NCI-H1436 treated with DMSO at 0.1 percent for 48 hours (cell line): ENCODE results near the gene GOLGA6D.
"Not testable (repeated sequence)": the region's sequence is repeated elsewhere in the genome, so short reads cannot be mapped to it uniquely, and the experiment has no call there.

Experiments
- DNase-seq: peaks from one replicate; lab custom pipeline; 2025; lab: John Stamatoyannopoulos, UW

The GOLGA6D gene

GRCh38 chr15:75333654-75334419 is 51.2 kb downstream of the GOLGA6D start:
- not testable (repeated sequence) for DNase-seq

GRCh38 chr15:75335313-75335704 is 52.7 kb downstream of the GOLGA6D start:
- no peak for DNase-seq

- no peak for DNase-seq
Measured at GRCh38 chr15:75335705-75336355, 53.2 kb downstream of the GOLGA6D start, which contains the start of gene COMMD4. Gene COMMD4 (plus strand): TSS chr15:75336063. CDS start chr15:75336090, 27 bp downstream.

GRCh38 chr15:75338661-75339240 is 56.1 kb downstream of the GOLGA6D start:
- no peak for DNase-seq

GRCh38 chr15:75339531-75340240 is 57.1 kb downstream of the GOLGA6D start:
- no peak for DNase-seq

- no peak for DNase-seq
Measured at GRCh38 chr15:75342221-75342620, 59.6 kb downstream of the GOLGA6D start.

GRCh38 chr15:75343953-75344352 is 61.3 kb downstream of the GOLGA6D start:
- DNase-seq: not testable (repeated sequence)
